AG04449 (cell line): ENCODE data around the gene ZC2HC1B.

Experiments used
- CTCF ChIA-PET: fragments of 350-600 bp; formaldehyde crosslinking; extraction: SDS; loops from one replicate; lab custom pipeline; 2021; ENCODE audit warnings: antibody characterized with exemption; lab: Yijun Ruan, JAX
- POLR2A ChIA-PET: fragments of 400-600, 350-600 bp; formaldehyde crosslinking; extraction: SDS; loops from one replicate; lab custom pipeline; 2020; ENCODE audit warnings: antibody characterized with exemption, inconsistent platforms; lab: Yijun Ruan, JAX
- DNase-seq: peaks from one replicate; pipeline ENCODE4 v3.0.0-alpha.2; 2010; ENCODE audit warnings: low read depth, low spot score
- H3K4me3 ChIP-seq: 2 replicates; pipeline ENCODE4 v1.5.1; 2011; ENCODE audit warnings: low read depth, mild to moderate bottlenecking, control low read depth, low read length
- CTCF ChIP-seq: IDR thresholded peaks from one replicate; pipeline ENCODE4 v1.5.1; 2011; ENCODE audit warnings: mild to moderate bottlenecking, moderate library complexity, low read length, control low read depth, inconsistent platforms; ENCODE audit not compliant: insufficient read depth; ENCODE audit errors: missing control alignments

The ZC2HC1B gene

GRCh38 chr6:143936778-143937667, 72.7 kb downstream of the ZC2HC1B start:
- CTCF ChIA-PET = interaction anchor here (1.5 to 2.1 kb wide), 3 partner anchors 9 to 361 kb away, joined by 4 to 7 read pairs (median 5); no protein-coding TSS in a partner anchor
- no peak for DNase-seq
- TF ChIP-seq CTCF = no peak
- POLR2A ChIA-PET = no interaction called here
- no peak overlapping the region for H3K4me3 ChIP-seq

GRCh38 chr6:143937668-143937970, 73.3 kb downstream of the ZC2HC1B start:
- CTCF ChIA-PET = interaction anchor here (1.7 to 2.1 kb wide), 2 partner anchors 8 to 362 kb away, joined by 4 to 7 read pairs; no protein-coding TSS in a partner anchor

GRCh38 chr6:143939364-143939763, 75.1 kb downstream of the ZC2HC1B start:
- no peak for TF ChIP-seq CTCF
- CTCF ChIA-PET = interaction anchor here (0.6 to 8.2 kb wide), 17 partner anchors 14 to 364 kb away, joined by 3 to 102 read pairs (median 4); no protein-coding TSS in a partner anchor
- H3K4me3 ChIP-seq = no peak overlapping the region

More at GRCh38 chr6:143937668-143937970, 73.3 kb downstream of the ZC2HC1B start:
- POLR2A ChIA-PET = no interaction called here
- no peak overlapping the region for H3K4me3 ChIP-seq
- TF ChIP-seq CTCF = no peak
- DNase-seq = no peak

GRCh38 chr6:143940011-143940597, 75.8 kb downstream of the ZC2HC1B start:
- no peak for DNase-seq
- CTCF ChIA-PET = interaction anchor here (0.6 to 8.2 kb wide), 20 partner anchors 9 to 365 kb away, joined by 3 to 102 read pairs (median 4); partner anchors contain the start of gene PLAGL1
- TF ChIP-seq CTCF = peak; percentile 48
- POLR2A ChIA-PET = interaction anchor here (0.5 kb wide), 1 partner anchor 483 kb away, joined by 3 read pairs; no protein-coding TSS in a partner anchor
- H3K4me3 ChIP-seq = no peak overlapping the region

More at GRCh38 chr6:143939364-143939763, 75.1 kb downstream of the ZC2HC1B start:
- DNase-seq = no peak
- POLR2A ChIA-PET = no interaction called here

GRCh38 chr6:143941852-143942627, 77.8 kb downstream of the ZC2HC1B start:
- ChIA-PET POLR2A (no interaction called here), CTCF (interaction anchor here (0.6 to 8.2 kb wide), 13 partner anchors 9 to 367 kb away, joined by 3 to 102 read pairs (median 5); no protein-coding TSS in a partner anchor)
- no peak for DNase-seq
- H3K4me3 ChIP-seq = no peak overlapping the region
- peak; percentile 69 for TF ChIP-seq CTCF
